Mononuclear cell (primary cell): Measurements from ENCODE around the gene MTIF3. TPM values are rescaled to one million over a fixed set of nuclear protein-coding genes. Genes with fewer than 3 reads are reported as not detected.
"Not testable (repeated sequence)": the region's sequence is repeated elsewhere in the genome, so short reads cannot be mapped to it uniquely, and the experiment has no call there.

Experiments
- H3K27me3 ChIP-seq: 2 replicates; pipeline ENCODE4 v1.6.0; 2011; ENCODE audit warnings: low read length, control low read depth; ENCODE audit not compliant: insufficient read depth
- H3K4me1 ChIP-seq: 2 replicates; pipeline ENCODE4 v1.5.1; 2011; ENCODE audit warnings: mild to moderate bottlenecking, low read length, control low read depth; ENCODE audit not compliant: insufficient read depth
- H3K4me3 ChIP-seq: 2 replicates; pipeline ENCODE4 v1.5.1; 2011; ENCODE audit warnings: mild to moderate bottlenecking, low read length, moderate library complexity
- H3K9me3 ChIP-seq: 2 replicates; pipeline ENCODE4 v1.5.1; 2011; ENCODE audit warnings: low read depth, mild to moderate bottlenecking, control low read depth, low read length
- total RNA-seq: library from RNA; depleted of rRNA; stranded (reverse); fragments of >200 nt; gene quantifications from one replicate; pipeline ENCODE4 v1.2.3, GENCODE V29; 2012

The MTIF3 gene
- total RNA-seq, 1 donor = 29.7 TPM

GRCh38 chr13:27406178-27406939 lies 44.0 kb downstream of the MTIF3 start:
- H3K4me1 ChIP-seq = peaks cover 2% of the 10 kb centered on the region

GRCh38 chr13:27405546-27406134 lies 44.7 kb downstream of the MTIF3 start:
- Histone ChIP-seq H3K4me1 (peaks cover 10% of the 10 kb centered on the region), H3K27me3 (no peaks in the 10 kb centered on the region), H3K9me3 (no peaks in the 10 kb centered on the region), H3K4me3 (no peak overlapping the region)

More at GRCh38 chr13:27406178-27406939, 44.0 kb downstream of the MTIF3 start:
- H3K4me3 ChIP-seq = no peak overlapping the region
- no peaks in the 10 kb centered on the region for H3K9me3 ChIP-seq
- H3K27me3 ChIP-seq = no peaks in the 10 kb centered on the region

GRCh38 chr13:27404680-27405079 lies 45.7 kb downstream of the MTIF3 start:
- Histone ChIP-seq H3K4me1 (peaks cover 10% of the 10 kb centered on the region), H3K27me3 (no peaks in the 10 kb centered on the region), H3K9me3 (no peaks in the 10 kb centered on the region), H3K4me3 (no peak overlapping the region)

- Histone ChIP-seq H3K9me3 (no peaks in the 10 kb centered on the region), H3K4me3 (no peak overlapping the region), H3K27me3 (no peaks in the 10 kb centered on the region), H3K4me1 (peaks cover 10% of the 10 kb centered on the region)
Measured at GRCh38 chr13:27403727-27404385, 46.5 kb downstream of the MTIF3 start.

- Histone ChIP-seq H3K27me3 (no peaks in the 10 kb centered on the region), H3K9me3 (no peaks in the 10 kb centered on the region), H3K4me3 (no peak overlapping the region), H3K4me1 (peaks cover 10% of the 10 kb centered on the region)
Measured at GRCh38 chr13:27403203-27403678, 47.1 kb downstream of the MTIF3 start.

GRCh38 chr13:27401210-27401609 lies 49.2 kb downstream of the MTIF3 start:
- Histone ChIP-seq H3K4me3 (no peak overlapping the region), H3K27me3 (no peaks in the 10 kb centered on the region), H3K9me3 (no peaks in the 10 kb centered on the region), H3K4me1 (peaks cover 10% of the 10 kb centered on the region)

- not testable (repeated sequence) for H3K27me3 ChIP-seq, H3K4me3 ChIP-seq, H3K9me3 ChIP-seq, H3K4me1 ChIP-seq
Measured at GRCh38 chr13:27400405-27400804, 50.0 kb downstream of the MTIF3 start.

- Histone ChIP-seq H3K9me3 (no peaks in the 10 kb centered on the region), H3K4me3 (no peak overlapping the region), H3K27me3 (no peaks in the 10 kb centered on the region), H3K4me1 (peaks cover 10% of the 10 kb centered on the region)
Measured at GRCh38 chr13:27398360-27398759, 52.0 kb downstream of the MTIF3 start.

- Histone ChIP-seq H3K4me3 (no peak overlapping the region), H3K4me1 (peaks cover 12% of the 10 kb centered on the region), H3K9me3 (no peaks in the 10 kb centered on the region), H3K27me3 (no peaks in the 10 kb centered on the region)
Measured at GRCh38 chr13:27396252-27396846, 54.0 kb downstream of the MTIF3 start.

GRCh38 chr13:27395007-27395510 lies 55.3 kb downstream of the MTIF3 start:
- no peaks in the 10 kb centered on the region for H3K27me3 ChIP-seq
- H3K4me1 ChIP-seq = peaks cover 4% of the 10 kb centered on the region
- no peak overlapping the region for H3K4me3 ChIP-seq
- no peaks in the 10 kb centered on the region for H3K9me3 ChIP-seq

- H3K4me3 ChIP-seq = no peak overlapping the region
- H3K9me3 ChIP-seq = no peaks in the 10 kb centered on the region
- H3K27me3 ChIP-seq = no peaks in the 10 kb centered on the region
- peaks cover 4% of the 10 kb centered on the region for H3K4me1 ChIP-seq
Measured at GRCh38 chr13:27393101-27393500, 57.3 kb downstream of the MTIF3 start.

GRCh38 chr13:27391471-27391870 lies 58.9 kb downstream of the MTIF3 start:
- Histone ChIP-seq H3K4me1 (peaks cover 4% of the 10 kb centered on the region), H3K4me3 (no peak overlapping the region), H3K27me3 (no peaks in the 10 kb centered on the region), H3K9me3 (no peaks in the 10 kb centered on the region)

GRCh38 chr13:27389891-27390290 lies 60.5 kb downstream of the MTIF3 start:
- Histone ChIP-seq H3K9me3 (no peaks in the 10 kb centered on the region), H3K4me1 (peaks cover 4% of the 10 kb centered on the region), H3K27me3 (no peaks in the 10 kb centered on the region), H3K4me3 (no peak overlapping the region)

- peaks cover 4% of the 10 kb centered on the region for H3K4me1 ChIP-seq
- H3K9me3 ChIP-seq = no peaks in the 10 kb centered on the region
- H3K27me3 ChIP-seq = no peaks in the 10 kb centered on the region
- no peak overlapping the region for H3K4me3 ChIP-seq
Measured at GRCh38 chr13:27388241-27388640, 62.1 kb downstream of the MTIF3 start.
